GM19438 (cell line): ENCODE results near the gene DOCK2.
A peak's percentile ranks its signal among the peaks of the same experiment; 100 is the strongest.

ENCODE experiments used
- ATAC-seq: cut with Tn5 transposase; IDR thresholded peaks from one replicate; pipeline ENCODE4 v1.9.1; 2021; ENCODE audit warnings: low read depth; ENCODE audit not compliant: unreplicated experiment

Gene DOCK2

DNA sequence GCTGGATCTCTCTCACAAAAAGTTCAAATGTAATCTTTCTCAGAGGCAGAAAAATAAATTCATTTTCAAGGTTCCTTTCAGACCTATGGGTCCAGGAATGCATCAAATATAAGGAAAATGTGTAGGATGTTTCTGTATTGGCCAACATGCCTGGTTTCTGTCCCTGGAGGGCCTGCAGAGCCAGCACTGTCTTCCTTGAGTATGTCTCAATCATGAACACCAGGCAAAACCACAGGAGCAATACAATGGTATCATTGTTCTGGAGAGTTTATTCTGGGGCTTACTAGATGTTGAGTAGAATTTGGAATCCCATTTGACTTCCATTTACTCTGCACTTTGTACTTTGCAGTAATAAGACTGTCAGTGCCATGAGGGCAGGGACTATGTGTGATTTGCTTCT lies 319.7 kb downstream of the DOCK2 start:
- no peak for ATAC-seq

DNA sequence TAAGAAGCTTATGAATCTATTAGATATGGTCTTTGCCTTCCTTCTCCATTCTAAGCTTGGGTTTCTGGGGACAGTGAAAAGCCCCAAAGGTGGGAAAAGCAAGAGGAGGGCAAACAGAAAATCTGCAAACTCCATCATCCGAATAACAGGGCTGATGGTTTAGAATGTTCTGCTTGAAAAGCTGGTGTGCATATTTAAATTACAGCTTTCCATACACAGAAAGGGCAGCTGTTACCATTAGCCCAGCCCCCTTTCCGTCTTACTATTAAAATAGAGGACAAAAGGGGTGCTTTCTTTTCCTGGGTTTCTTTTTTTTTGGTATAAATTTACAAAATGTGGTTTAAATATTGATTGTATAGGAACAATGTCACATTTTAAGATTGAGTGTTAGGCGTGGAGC lies 321.2 kb downstream of the DOCK2 start:
- ATAC-seq: no peak

DNA sequence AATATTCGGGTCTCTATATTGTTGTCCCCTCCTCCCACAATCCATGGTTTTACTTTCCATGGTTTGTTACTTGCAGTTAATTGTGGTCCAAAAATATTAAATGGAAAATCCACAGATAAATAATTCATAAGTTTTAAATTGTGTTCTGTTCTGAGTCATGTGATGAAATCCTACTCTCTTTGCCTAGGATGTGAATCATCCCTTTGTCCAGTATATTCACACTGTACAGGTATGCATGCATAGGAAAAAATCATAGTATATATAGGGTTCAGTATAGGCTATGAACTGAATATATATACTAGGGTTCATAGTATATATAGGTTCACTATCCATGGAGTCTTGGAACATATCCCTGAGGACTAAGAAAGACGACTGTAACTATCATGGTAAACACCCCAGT lies 323.6 kb downstream of the DOCK2 start:
- ATAC-seq: no peak

DNA sequence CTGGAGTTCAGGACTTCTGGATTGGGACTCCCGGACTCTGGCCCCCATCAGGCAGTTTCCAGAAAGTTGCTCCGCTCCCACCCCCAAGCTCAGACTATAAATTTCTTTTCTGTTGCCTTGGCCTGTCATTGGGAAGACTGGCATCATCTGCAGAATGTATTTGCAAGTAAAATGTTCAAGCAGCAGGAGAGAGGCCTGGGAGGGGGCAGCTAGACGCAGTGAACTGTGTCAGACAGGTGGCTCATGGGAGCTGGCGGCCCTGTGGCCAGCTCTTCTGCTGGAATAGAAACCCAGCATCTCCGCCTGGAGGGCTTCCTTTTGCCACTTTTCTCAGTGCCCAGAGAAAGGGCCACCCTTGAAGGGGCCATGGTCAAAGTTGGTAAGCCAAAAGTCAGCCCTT lies 327.2 kb downstream of the DOCK2 start:
- ATAC-seq: no peak

DNA sequence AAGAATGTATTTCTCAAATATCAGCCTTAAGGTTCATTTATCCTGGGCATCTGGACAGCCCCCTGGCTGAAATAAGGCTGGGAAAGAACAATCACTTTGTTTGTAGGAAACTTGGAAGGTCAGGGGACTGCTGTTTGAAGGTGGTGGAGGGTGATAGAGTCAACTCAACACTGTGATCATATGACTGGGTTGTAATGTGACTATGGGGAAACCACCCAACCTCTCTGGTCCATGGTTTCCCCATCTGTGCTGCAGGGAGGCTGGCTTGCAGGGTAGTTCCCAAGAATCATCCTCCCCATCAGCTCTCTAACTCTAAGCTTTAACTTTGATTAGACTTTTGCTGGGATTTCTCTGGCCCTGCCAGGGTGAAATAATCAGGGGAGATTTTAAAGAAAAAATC lies 333.3 kb downstream of the DOCK2 start:
- no peak for ATAC-seq

DNA sequence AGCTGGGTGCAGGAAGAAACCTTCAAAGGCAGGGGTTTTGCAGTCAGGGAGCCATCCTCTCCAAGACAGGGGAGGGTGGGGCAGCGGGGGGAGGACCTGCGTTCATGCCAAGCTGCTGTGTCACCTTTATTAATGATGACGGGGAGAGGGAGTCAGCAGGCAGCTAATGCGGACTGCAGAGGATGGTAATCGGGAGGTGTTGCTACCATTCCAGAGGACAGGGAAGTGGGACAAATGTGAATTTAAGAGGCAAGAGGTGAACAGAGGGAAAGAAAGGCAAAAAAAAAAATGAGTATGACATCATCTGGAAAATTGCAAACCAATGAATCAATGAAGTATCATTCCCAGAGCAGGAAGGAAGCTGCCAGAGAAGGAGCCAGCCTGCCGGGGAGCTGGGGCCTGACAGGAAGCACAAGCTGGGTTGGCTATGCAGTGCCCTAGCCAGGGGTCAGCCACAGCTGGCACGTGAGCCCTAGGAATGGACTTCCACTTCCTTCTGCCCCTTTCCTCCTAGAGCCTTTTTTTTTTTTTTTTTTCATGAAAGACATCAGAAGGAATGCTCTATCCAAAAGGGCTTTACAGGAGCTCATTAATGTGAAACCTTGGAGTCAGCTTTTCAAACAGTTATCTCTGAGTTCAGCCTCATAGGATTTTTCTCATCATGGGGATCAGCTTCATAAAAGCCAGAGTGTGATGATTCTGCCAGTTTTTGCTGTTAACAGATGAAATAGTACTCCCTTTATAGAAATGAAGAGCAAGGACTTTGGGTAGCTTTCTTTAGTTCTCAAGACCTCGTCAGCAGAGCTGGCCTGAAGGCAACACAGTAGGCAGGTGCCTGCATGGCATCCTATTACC lies 334.1 kb downstream of the DOCK2 start:
- no peak for ATAC-seq

DNA sequence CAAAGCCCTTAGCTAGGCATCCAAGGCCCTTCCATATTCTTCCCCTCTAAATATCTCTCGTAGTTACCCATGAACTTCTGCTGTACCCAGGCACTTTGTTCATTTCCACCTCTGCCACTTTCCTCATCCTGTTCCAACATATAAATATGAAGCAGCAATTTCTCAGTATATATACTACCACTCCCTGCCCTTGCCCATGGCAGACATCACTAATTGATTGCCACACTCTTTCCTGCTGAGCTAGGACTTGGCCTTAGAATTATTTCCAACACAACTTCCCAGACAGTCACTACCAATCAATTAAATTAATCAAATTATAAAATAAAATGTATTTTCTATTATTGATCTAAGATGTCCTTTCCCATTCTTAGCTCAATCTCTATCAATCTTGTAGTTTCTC lies 334.7 kb downstream of the DOCK2 start:
- no peak for ATAC-seq

DNA sequence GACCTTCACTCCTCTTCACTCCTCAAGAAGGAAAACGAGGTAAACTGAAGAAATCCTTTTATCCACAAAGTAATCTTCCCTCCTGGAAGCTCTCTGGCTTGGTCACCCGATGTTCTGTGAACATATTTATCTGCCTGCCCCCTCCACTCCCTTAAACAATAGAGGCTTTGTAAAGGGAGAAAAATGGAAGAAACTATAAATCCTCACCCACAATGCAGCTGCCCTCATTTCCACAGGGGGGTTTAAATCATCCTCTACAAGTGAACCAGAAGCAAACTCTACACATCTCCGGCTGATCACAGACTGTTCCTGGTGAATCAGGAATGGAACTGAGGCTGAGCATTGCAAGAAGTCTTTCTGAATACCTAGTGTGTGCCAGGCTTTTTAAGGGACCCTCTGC lies 336.0 kb downstream of the DOCK2 start:
- no peak for ATAC-seq

DNA sequence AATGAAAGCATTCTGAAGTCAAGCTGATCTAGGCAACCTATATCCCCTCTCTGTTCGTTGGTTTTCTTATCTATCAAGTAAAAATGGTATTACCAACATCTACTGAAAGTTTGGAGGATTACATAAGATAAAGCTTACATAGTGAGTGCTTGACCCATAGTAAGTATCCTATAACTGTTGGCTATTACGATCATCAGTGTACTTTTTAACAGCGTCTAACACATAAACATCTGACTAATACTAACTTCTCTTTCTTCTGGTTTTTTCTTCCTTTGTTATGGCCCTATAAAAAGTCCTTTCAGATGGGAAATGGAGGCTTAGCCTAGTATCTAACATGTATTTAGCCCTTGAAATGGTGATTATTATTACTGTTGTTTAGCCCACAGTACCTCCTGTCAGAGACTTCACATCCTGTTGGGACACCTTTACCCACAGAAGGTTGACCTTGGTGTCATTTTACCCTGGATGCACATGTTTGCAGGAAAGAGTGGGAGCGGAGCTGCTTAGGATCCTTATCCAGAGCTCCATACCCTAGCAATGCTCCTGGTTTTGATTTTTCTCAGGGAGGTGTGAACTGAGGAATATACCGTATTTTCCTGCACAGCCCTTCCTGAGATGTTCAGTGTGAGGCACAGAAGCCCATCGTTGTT lies 337.2 kb downstream of the DOCK2 start:
- ATAC-seq: no peak

DNA sequence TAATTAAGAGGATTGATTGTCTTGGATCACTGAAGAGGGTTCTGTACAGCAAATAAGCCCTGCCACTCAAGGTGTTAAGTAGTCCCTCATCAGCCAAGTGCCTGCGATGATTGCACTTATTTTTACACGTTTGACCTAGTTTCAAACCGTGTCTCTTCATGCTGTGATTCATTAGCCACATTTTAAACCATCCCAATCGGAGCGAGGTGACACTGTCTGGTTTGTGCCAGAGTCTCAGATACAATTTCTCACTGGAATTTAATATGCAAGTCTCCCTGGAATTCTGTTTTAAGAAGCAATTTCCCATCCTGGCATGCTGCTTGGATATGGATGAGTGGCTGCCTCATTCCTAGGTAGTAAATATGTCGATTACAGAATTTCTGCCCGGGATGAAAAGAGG lies 341.6 kb downstream of the DOCK2 start:
- no peak for ATAC-seq

DNA sequence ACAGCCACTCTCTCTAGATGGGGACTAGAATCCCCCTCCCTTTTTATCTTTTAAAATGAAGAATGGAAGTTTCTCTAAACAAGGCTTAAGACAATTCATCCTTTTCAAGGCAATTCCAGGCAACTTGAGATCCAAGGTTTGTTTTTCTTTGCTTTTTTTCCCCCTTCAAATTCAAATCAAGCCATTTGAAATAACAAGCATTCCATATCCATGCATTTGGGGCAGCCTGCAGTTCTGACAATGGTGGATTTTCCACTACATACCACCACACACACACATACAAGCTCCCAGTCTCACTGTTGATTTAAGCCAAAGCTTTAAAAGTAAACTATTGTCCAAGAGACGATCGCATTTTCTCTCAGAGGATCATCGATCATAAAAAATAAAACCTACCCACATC lies 342.8 kb downstream of the DOCK2 start:
- ATAC-seq: no peak

DNA sequence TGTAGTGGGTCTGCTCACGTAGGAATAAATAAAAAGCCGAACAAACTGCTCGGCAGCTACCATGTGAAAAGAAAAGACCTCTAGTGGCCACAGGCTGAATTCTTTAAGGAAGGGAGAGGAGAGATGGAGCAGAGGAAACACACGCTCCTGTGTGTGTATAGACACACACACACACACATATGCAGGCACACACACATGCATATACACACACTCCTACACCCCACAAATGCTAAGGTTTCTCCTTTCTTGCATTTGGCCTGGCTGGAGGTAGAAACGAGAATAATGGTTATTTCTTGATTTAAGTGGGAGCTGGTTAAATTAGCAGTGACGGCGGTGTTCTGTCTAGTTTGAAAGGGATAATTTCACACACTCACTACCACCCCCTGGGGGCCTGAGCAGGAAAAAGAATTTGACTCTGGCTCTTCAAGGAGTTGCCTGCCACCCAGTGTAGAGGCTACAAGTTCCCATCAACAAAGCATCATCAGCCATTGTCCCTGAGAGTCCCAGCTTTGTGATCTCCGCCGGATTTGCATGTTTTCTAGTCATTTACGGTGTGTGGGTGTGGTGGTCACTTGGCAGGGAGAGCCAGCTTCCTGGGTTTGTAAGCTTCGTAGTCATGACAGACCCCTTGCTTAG lies 343.5 kb downstream of the DOCK2 start, which contains the start of gene INSYN2B:
TSS of gene INSYN2B (minus strand) at position 78 of the 636 bp plus-strand sequence. CDS start 96,597 bp downstream, outside the sequence.
- ATAC-seq: peak; percentile 54

DNA sequence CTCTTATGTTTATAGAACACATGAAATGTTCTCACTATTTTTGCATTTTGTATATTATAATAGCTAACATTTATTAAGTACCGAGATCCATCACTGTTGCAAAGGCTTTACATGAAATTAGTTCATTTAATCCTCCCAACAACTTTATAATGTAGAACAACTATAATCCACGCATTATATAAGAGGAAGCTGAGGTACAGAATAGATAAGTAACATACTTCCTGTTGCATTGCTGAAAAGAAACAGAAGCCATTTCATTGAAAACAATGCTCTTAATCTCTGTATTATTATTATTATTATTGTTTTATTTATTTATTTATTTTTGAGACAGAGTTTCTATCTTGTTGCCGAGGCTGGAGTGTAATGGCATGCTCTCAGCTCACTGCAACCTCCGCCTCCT lies 351.1 kb downstream of the DOCK2 start:
- no peak for ATAC-seq

DNA sequence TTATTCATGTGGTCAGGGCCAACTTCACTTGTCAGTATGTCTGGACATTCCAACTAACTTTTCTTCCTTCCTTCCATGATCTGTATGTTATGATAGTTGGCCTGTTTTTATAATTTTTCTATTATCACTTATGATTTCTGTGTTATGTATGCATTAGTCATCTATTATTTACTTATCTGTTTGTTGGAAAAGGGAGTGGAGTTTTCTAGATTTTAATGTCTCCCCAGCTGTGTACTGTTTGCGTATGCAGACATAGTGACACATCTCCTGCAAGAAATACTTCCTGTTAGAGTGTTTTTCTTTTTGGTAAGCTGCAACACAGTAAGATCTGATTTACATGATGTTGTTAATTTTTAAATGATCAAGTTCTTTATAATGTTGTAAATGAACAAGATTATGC lies 351.9 kb downstream of the DOCK2 start:
- ATAC-seq: no peak

DNA sequence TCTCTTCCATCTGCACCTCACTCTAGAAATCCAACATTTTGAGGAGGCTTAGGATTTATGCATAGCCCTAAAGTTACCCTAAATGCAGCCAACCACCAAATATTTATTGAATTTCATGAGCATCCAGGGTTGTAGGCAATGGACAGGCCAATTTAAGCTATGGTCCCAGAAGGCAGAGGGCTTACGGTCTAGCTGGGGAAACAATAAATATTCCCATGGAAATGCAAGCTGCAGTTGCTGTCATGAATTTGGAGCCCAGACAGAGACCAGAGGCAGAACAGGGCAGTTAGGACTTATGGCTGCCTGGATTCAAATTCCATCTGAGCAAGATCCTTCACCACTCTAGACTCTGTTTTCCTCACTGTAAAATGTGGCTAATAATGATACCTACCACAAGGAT lies 352.3 kb downstream of the DOCK2 start:
- no peak for ATAC-seq

DNA sequence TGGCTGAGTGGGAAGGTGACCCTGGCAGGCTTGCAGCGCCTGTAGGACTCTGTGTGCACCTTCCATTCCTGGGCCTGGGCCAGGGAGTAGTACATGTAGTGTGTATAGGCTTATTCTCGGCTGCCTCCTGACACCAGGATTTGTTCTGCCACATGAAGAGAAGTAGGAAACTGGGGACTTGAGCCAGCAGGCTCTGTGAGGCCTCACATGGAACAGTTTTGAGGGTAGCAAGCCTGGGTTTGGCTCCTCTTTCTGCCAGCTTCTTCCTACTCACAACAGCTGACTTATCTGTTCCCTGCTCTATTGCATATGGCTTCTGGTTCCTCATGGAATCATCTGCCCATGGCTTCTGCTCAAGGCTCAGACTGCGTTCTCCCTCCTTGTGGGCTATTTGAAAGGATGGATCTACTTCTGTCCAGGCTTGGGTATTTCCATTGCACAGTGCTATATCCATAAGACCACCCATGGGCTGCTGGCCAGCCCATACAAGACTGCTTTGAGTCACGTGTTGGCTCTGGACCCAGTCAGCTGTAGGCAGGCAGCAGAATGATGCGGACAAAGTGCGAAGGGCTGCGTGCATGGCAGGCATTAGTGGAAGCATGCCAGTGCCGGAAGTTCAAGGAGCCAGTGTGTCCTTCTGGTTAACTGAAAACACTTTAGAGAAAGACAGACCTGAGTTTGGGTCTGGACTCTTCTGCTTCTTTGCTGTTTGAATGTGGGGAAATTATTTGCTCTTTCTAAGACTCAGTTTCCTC lies 354.2 kb downstream of the DOCK2 start:
- ATAC-seq: no peak

DNA sequence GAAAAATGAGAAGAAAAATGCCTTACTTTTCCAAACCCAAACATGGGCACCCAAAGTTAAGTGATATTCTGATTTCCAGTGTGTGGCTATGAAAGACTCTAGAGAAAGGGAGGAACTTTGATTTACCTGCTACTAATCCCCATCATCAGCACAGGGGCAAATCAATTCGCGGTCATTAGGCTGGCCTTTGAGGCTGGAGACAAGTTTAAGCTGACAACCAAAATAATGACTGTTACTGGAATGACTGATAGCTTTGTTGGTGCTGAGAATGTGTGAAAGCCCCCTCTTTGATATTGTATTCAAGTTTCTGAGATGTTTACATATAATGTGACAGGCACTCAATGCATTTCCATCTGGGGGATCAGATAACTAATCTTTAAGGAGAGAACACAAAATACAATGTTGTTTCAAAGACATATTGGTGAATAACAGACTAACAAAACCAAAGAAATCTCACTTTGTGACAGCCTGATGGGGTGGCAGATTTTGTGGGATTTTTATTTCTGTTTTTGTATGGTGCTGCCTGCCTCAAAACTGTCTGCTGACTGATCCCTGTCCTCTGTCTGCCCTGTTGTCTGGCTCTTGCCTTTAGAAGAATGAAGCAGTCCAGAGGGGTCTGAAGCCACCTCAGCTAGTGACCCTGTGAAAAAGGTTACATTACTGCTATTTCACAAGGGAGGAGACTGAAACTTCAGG lies 355.9 kb downstream of the DOCK2 start:
- ATAC-seq: no peak

DNA sequence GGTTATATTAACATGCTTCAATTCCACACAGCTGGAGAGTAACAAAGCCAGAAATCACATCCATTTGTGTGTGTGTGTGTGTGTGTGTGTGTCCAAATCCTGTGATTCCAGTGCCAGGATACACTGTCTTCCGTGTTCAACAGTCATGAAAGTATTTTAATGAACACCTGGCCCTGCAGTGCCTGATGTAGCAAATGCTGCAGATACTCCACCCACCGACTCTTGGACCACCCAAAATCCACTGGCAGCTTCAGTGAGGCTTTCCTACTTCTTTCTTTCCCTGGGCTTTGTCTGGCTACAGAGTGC lies 356.4 kb downstream of the DOCK2 start:
- ATAC-seq: no peak

DNA sequence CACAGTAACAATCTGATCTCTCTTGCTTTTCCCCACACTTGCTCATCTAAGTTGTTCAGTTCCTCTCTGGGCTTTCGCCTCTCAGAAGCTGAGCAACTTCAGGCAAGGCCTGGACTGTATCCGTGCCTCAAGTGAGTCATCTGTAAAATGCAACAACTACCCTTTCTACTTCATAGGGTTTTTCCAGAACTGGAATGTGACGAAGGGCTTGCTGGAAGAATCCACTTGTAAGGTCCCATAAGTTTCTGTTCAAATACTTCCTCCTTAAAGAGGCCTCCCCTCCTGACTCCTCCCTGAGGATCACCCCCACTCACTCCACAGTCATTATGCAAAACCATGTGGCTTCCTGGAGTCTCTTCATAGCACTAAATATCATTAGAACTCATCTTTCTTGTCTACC lies 360.7 kb downstream of the DOCK2 start:
- ATAC-seq: no peak

DNA sequence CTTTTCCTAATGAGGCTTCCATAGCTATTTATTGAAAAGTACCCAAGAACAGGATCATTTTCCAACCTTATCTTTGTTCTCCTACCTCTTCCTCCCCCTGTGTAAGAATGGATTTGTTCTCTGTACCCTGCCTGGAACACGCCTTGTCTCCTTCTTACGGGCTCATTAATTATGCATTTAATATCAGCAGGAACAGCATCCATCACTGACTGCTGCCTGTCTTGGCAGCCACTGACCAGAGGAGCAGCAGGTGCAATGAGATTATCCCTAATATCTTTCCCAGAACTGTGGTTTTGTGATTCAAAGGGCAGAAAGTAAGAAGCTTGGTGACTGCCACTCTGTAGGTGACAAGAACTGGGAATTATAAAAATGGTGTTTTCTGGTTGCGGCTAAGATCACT lies 362.5 kb downstream of the DOCK2 start:
- no peak for ATAC-seq

DNA sequence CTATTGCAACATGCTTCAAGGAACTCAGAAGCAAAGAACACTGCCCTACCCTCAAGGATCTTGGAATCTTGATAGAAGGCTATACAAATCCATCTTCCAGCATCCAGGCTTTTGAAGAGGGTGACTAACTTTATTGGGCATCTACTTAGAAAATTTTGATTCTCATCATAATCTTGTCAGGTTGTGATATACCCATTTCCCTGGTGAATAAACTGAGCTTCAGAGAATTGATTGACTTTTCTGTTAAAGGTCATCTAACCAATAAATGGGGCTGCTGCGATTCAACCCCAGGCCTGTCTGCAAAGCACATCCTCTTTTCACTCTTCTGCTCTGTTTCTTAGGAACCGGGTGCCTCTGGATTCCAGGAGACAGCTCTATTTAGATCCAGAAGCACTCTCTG lies 363.1 kb downstream of the DOCK2 start:
- ATAC-seq: no peak
